ENCODE results near the gene MEIS3. TPM values are rescaled to one million over a fixed set of nuclear protein-coding genes. Genes with fewer than 3 reads are reported as not detected.

MEIS3 gene
- total RNA-seq, 1 donor from 2014 or later = 25.5 TPM

DNA sequence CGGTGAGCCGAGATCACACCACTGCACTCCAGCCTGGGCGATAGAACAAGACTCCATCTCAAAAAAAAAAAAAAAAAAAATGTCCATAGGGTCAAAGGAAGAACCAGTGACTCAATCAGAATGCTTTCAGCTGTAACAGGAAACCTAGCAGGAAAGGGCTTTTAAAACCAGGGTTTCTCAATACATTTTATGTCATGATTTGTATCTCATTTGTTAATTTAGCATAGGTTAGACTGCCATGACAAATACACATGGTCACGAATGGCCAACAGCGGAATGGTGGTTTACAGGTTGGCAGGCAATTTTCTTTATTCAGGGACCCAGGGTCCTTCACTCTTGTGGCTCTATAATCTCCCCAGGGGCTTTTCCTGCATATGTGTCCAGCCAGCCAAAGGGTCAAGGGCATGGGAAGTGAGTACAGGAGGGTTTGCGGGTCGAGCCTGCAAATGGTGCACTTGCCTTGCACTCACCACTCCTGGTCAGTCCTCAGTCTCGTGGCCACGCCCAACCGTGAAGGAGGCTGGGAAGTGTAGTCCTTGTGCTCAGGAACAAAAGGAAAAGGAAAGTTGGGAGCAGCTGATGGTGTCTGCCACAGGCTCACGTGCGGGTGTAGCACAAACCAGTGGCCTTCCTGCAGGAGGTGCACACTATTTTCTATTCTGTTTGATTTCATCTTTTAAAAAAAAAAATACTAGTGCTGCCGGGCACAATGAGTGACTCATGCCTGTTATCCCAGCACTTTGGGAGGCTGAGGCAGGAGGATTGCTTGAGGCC is 55.4 kb downstream of the MEIS3 start:
- Mint-ChIP-seq H3K4me1 (ENCODE audit: low read depth) (no peaks in the 10 kb centered on the region), H3K4me3 (ENCODE audit: low read depth) (no peak overlapping the region), H3K27ac (no peak overlapping the region), H3K27me3 (no peaks in the 10 kb centered on the region), H3K36me3 (ENCODE audit: insufficient read depth) (peaks cover 15% of the 10 kb centered on the region), H3K9me3 (ENCODE audit: low read depth) (no peaks in the 10 kb centered on the region)
- TF ChIP-seq CTCF (IDR thresholded peaks at IDR 0.05; ENCODE audit: unreplicated experiment) = no peak
- no peak for DNase-seq (ENCODE audit: low spot score, unreplicated experiment)

DNA sequence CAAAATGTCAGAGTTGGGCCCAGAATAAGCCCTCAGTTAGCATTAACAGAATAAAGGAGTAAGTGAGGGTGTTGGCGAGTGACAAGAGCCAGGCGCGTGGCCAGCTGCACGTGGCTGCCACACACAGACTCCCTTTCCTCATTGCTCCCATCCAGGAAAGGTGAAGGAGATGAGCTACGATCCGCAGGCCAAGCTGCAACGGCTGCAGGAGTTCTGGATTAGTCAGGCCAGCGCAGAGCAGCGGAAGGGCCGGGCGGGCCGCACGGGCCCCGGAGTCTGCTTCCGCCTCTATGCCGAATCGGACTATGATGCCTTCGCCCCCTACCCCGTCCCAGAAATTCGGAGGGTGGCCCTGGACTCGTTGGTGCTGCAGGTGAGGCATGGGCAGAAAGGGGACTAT is 57.0 kb downstream of the MEIS3 start:
- Mint-ChIP-seq H3K9me3 (ENCODE audit: low read depth) (no peaks in the 10 kb centered on the region), H3K36me3 (ENCODE audit: insufficient read depth) (peaks cover 23% of the 10 kb centered on the region), H3K4me3 (ENCODE audit: low read depth) (no peak overlapping the region), H3K27me3 (no peaks in the 10 kb centered on the region), H3K27ac (no peak overlapping the region), H3K4me1 (ENCODE audit: low read depth) (no peaks in the 10 kb centered on the region)
- DNase-seq (ENCODE audit: low spot score, unreplicated experiment) = no peak
- no peak for TF ChIP-seq CTCF (IDR thresholded peaks at IDR 0.05; ENCODE audit: unreplicated experiment)

DNA sequence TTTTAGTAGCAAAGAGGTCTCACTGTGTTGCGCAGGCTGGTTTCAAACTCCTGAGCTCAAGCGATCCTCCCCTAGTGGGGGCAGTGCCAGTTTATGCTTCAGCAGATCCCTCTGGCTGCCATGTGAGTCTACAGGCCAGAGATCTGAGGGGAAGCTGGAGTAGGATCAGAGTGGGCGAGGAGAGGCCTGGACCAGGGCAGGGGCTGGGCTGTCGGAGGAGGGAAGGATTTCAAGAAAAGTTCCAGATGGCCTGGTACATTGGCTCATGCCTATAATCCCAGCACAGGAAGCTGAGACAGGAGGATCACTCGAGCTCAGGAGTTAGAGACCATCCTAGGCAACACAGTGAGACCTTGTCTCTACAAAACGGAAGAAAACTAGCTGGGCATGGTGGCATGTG is 60.4 kb downstream of the MEIS3 start:
- no peaks in the 10 kb centered on the region for H3K27me3 Mint-ChIP-seq
- peaks cover 33% of the 10 kb centered on the region for H3K36me3 Mint-ChIP-seq (ENCODE audit: insufficient read depth)
- no peak overlapping the region for H3K27ac Mint-ChIP-seq
- H3K9me3 Mint-ChIP-seq (ENCODE audit: low read depth) = no peaks in the 10 kb centered on the region
- TF ChIP-seq CTCF (IDR thresholded peaks at IDR 0.05; ENCODE audit: unreplicated experiment) = no peak
- no peak for DNase-seq (ENCODE audit: low spot score, unreplicated experiment)
- H3K4me3 Mint-ChIP-seq (ENCODE audit: low read depth) = no peak overlapping the region
- H3K4me1 Mint-ChIP-seq (ENCODE audit: low read depth) = no peaks in the 10 kb centered on the region

- no peak overlapping the region for H3K27ac Mint-ChIP-seq
- peak; percentile 36 for TF ChIP-seq CTCF (IDR thresholded peaks at IDR 0.05; ENCODE audit: unreplicated experiment)
- no peaks in the 10 kb centered on the region for H3K9me3 Mint-ChIP-seq (ENCODE audit: low read depth)
- DNase-seq (ENCODE audit: low spot score, unreplicated experiment) = no peak
- no peaks in the 10 kb centered on the region for H3K27me3 Mint-ChIP-seq
- no peak overlapping the region for H3K4me3 Mint-ChIP-seq (ENCODE audit: low read depth)
- peaks cover 31% of the 10 kb centered on the region for H3K36me3 Mint-ChIP-seq (ENCODE audit: insufficient read depth)
- H3K4me1 Mint-ChIP-seq (ENCODE audit: low read depth) = no peaks in the 10 kb centered on the region
Observed at GRCh38 chr19:47357788-47358680, 61.3 kb downstream of the MEIS3 start.

DNA sequence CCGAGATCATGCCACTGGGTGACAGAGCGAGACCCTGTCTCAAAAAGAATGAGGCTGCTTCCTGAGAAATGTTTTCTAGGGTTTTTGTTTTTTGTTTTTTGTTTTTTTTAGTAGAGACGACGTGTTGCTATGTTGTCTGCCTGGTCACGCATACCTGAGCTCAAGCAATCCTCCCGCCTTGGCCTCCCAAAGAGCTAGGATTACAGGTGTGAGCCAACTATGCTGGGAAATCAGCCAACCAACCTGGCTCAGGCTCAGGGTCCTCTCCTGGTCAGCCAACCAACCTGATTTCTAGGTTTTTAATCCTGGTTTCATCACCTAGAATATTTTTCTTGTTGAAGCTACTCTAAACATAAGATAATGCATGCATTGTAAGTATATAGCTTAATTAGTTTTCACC is 62.4 kb downstream of the MEIS3 start:
- no peak for DNase-seq (ENCODE audit: low spot score, unreplicated experiment)
- no peak for TF ChIP-seq CTCF (IDR thresholded peaks at IDR 0.05; ENCODE audit: unreplicated experiment)
- H3K27me3 Mint-ChIP-seq = no peaks in the 10 kb centered on the region
- no peak overlapping the region for H3K27ac Mint-ChIP-seq
- no peaks in the 10 kb centered on the region for H3K9me3 Mint-ChIP-seq (ENCODE audit: low read depth)
- no peaks in the 10 kb centered on the region for H3K4me1 Mint-ChIP-seq (ENCODE audit: low read depth)
- H3K4me3 Mint-ChIP-seq (ENCODE audit: low read depth) = no peak overlapping the region
- peaks cover 35% of the 10 kb centered on the region for H3K36me3 Mint-ChIP-seq (ENCODE audit: insufficient read depth)

Data from progenitor cell of endocrine pancreas (in vitro differentiated cells).